OCI-LY3 (cell line): Measurements from ENCODE around the gene SPATA6L.

Experiments used
- H2AFZ ChIP-seq: fragments of 200-600, 300-600 bp; shearing (Covaris generic); 2 replicates; pipeline ENCODE4 v1.6.0; 2014; ENCODE audit warnings: antibody characterized with exemption, low read depth, low read length
- H3K27ac ChIP-seq: fragments of 200-600, 300-600 bp; sonication (generic); 2 replicates; pipeline ENCODE4 v1.5.1; 2014; ENCODE audit warnings: mild to moderate bottlenecking, low read length, moderate library complexity, mixed read lengths
- H3K27me3 ChIP-seq: fragments of 200-600, 300-600 bp; sonication (generic); 2 replicates; pipeline ENCODE4 v1.6.1; 2014; ENCODE audit warnings: low read depth, low read length, mixed read lengths
- H3K36me3 ChIP-seq: fragments of 200-600, 300-600 bp; sonication (generic); replicated peaks from 2 replicates; pipeline ENCODE3; 2014; ENCODE audit warnings: low read depth, low read length, mixed read lengths
- H3K4me1 ChIP-seq: fragments of 300-600, 200-600 bp; sonication (generic); 2 replicates; pipeline ENCODE4 v1.6.1; 2014; ENCODE audit warnings: low read length, mixed read lengths
- H3K4me2 ChIP-seq: fragments of 200-600, 300-600 bp; sonication (generic); 2 replicates; pipeline ENCODE4 v1.6.1; 2014; ENCODE audit warnings: low read length, mixed read lengths
- H3K4me3 ChIP-seq: fragments of 300-600, 200-600 bp; sonication (generic); 2 replicates; pipeline ENCODE4 v1.5.1; 2014; ENCODE audit warnings: antibody characterized with exemption, mild to moderate bottlenecking, low read length, moderate library complexity
- H3K79me2 ChIP-seq: fragments of 300-600, 200-600 bp; shearing (Covaris generic); 2 replicates; pipeline ENCODE4 v1.6.1; 2014; ENCODE audit warnings: mild to moderate bottlenecking, low read length, mixed read lengths
- H3K9ac ChIP-seq: fragments of 300-600, 200-600 bp; shearing (Covaris generic); 2 replicates; pipeline ENCODE4 v1.6.0; 2014; ENCODE audit warnings: mild to moderate bottlenecking, low read length, moderate library complexity
- H3K9me3 ChIP-seq: fragments of 200-600, 300-600 bp; shearing (Covaris generic); 2 replicates; pipeline ENCODE4 v1.6.1; 2014; ENCODE audit warnings: low read length, mixed read lengths; ENCODE audit not compliant: insufficient read depth
- H4K20me1 ChIP-seq: fragments of 200-600, 300-600 bp; sonication (generic); 2 replicates; pipeline ENCODE4 v1.6.1; 2016; ENCODE audit warnings: low read length, mixed read lengths; ENCODE audit not compliant: insufficient read depth
- EZH2phosphoT487 ChIP-seq: fragments of 200-600 bp; shearing (Covaris generic); IDR thresholded peaks from 2 replicates; pipeline ENCODE4 v1.6.1; 2018; ENCODE audit warnings: antibody characterized with exemption, mixed run types, low read depth
- TF ChIP-seq, protein P1 (sequence below): fragments of 200-600, 300-600 bp; sonication (generic); IDR thresholded peaks from 2 replicates; pipeline ENCODE4 v1.5.1; 2014; ENCODE audit warnings: antibody characterized with exemption, low read length, low read depth

SPATA6L gene

DNA sequence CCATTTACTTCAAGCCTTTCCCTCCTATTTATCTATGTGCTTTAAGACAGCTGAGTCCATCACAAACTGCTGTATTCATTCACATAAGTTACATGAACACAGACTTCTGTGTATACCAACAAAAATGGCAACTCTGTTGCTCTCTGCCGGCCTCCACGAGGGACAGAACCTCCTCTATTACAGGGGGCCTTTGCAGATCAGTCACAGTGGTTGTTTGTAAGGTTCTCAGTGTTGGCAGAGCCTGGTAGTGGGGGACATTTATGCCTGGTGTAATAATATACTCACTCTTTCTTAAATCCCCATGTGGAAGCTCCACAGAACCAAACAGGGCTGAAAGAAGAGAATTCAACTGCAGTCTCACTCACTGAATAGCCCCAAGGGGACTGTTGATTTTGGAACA lies 99.5 kb downstream of the SPATA6L start:
- H3K4me2 ChIP-seq: no peak overlapping the region
- no peaks in the 10 kb centered on the region for H4K20me1 ChIP-seq
- no peak overlapping the region for H2AFZ ChIP-seq
- H3K79me2 ChIP-seq: no peaks in the 10 kb centered on the region
- no peak for TF ChIP-seq EZH2phosphoT487
- TF ChIP-seq, protein P1, sequence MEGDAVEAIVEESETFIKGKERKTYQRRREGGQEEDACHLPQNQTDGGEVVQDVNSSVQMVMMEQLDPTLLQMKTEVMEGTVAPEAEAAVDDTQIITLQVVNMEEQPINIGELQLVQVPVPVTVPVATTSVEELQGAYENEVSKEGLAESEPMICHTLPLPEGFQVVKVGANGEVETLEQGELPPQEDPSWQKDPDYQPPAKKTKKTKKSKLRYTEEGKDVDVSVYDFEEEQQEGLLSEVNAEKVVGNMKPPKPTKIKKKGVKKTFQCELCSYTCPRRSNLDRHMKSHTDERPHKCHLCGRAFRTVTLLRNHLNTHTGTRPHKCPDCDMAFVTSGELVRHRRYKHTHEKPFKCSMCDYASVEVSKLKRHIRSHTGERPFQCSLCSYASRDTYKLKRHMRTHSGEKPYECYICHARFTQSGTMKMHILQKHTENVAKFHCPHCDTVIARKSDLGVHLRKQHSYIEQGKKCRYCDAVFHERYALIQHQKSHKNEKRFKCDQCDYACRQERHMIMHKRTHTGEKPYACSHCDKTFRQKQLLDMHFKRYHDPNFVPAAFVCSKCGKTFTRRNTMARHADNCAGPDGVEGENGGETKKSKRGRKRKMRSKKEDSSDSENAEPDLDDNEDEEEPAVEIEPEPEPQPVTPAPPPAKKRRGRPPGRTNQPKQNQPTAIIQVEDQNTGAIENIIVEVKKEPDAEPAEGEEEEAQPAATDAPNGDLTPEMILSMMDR: no peak
- H3K36me3 ChIP-seq: no peaks in the 10 kb centered on the region
- H3K4me1 ChIP-seq: no peaks in the 10 kb centered on the region
- H3K9me3 ChIP-seq: no peaks in the 10 kb centered on the region
- no peak overlapping the region for H3K27ac ChIP-seq
- no peaks in the 10 kb centered on the region for H3K27me3 ChIP-seq
- no peak overlapping the region for H3K4me3 ChIP-seq
- no peak overlapping the region for H3K9ac ChIP-seq

GRCh38 chr9:4563105-4563504 lies 103.2 kb downstream of the SPATA6L start:
- Histone ChIP-seq H3K9ac (no peak overlapping the region), H4K20me1 (no peaks in the 10 kb centered on the region), H3K27ac (no peak overlapping the region), H3K9me3 (no peaks in the 10 kb centered on the region), H3K36me3 (no peaks in the 10 kb centered on the region), H3K79me2 (no peaks in the 10 kb centered on the region), H2AFZ (no peak overlapping the region), H3K4me2 (no peak overlapping the region), H3K4me3 (no peak overlapping the region), H3K27me3 (peaks cover 1% of the 10 kb centered on the region), H3K4me1 (peaks cover 14% of the 10 kb centered on the region)
- no peak for TF ChIP-seq EZH2phosphoT487
- TF ChIP-seq, protein P1: no peak

DNA sequence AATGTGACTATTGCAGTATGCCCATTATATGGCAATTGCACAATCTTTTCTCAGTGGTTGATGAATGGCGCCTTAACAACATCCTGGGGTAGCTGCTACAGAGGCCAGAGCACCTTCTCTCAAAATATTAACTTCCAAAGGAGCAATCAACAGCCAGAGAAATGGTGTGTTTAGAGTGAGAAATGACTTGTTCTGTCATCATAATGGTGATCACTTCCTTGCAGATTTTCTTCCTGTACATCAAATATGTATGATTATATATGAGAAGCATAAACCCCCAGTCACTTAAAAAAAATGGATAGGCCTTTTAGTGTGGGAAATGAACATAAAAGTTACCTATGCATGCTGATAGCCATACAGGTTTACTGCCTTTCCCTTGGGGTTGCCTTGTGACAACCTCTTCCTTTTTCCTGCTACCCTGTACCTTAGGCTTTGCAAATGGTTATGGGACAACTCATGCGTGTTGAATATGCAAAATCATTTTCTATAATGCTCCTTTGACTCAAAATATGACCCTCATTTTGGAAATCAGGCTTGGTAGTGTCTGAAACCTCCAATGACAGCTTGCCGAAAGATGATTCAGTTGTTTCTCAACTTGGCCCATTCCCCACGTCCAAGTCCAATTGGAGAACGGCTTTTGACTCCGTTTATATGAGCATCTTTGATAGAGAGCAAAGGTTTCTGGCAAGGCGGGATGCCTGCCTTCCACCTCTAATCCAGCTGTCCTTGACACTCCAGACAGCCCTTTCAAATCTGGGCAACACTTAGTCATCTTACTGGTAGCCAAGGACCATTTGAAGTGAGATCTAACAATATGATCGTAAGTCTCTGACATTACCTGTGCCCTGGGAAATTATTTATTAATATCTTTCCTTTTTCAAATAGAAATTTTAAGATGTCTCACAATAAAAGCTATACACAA lies 106.8 kb downstream of the SPATA6L start:
- Histone ChIP-seq H3K27me3 (peaks cover 4% of the 10 kb centered on the region), H2AFZ (no peak overlapping the region), H3K27ac (no peak overlapping the region), H3K79me2 (no peaks in the 10 kb centered on the region), H3K4me3 (peak overlapping the region; percentile 34; the same call in 1 of the 2 replicates), H3K9me3 (no peaks in the 10 kb centered on the region), H3K4me1 (peaks cover 14% of the 10 kb centered on the region), H3K4me2 (peak overlapping the region; percentile 53), H3K9ac (no peak overlapping the region), H3K36me3 (no peaks in the 10 kb centered on the region), H4K20me1 (no peaks in the 10 kb centered on the region)
- TF ChIP-seq, protein P1: no peak

DNA sequence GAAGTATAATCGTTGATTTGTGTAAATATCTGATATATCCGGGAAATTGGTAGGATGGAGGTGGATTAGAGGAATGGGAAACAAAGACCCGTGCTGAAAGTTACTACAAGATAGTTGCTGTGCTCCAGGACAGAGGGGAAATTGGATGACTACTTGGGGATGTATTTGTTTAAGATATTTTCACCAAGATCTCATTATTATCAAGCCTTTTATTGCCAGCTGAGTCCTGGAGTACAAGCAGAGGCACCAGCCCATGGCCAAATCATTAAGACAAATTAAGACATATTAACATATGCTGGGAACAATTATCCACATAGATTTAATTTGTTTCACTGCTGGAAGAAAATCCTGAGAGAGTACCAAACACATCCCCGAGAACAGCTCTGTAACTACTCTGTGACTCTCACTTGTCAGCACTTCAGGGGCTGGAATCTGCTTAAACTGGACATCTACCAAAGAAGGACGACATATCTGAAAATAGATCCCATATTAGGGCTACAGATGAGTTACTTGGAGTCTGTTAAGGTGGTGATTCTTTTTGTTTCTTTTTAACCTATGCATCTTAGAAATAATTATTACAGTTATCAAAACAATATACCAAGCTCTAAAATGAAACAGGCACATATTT lies 107.8 kb downstream of the SPATA6L start:
- no peaks in the 10 kb centered on the region for H3K36me3 ChIP-seq
- H4K20me1 ChIP-seq: no peaks in the 10 kb centered on the region
- H3K9ac ChIP-seq: no peak overlapping the region
- H3K4me1 ChIP-seq: peaks cover 14% of the 10 kb centered on the region
- no peaks in the 10 kb centered on the region for H3K79me2 ChIP-seq
- H3K27ac ChIP-seq: no peak overlapping the region
- peaks cover 4% of the 10 kb centered on the region for H3K27me3 ChIP-seq
- no peaks in the 10 kb centered on the region for H3K9me3 ChIP-seq
- TF ChIP-seq, protein P1: no peak
- TF ChIP-seq EZH2phosphoT487: no peak
- no peak overlapping the region for H3K4me2 ChIP-seq
- no peak overlapping the region for H3K4me3 ChIP-seq
- no peak overlapping the region for H2AFZ ChIP-seq
